Gastrocnemius medialis (tissue), 4 donors: ENCODE measurements around the gene SLC9A4. TPM values are rescaled to one million over a fixed set of nuclear protein-coding genes. Genes with fewer than 3 reads are reported as not detected.

Experiments
- ATAC-seq, 2 donors: fragments of 150-250 bp; one replicate each; pipeline ENCODE4 v1.9.1; 2016
- DNase-seq, 2 donors: peaks; one replicate each; pipeline ENCODE4 v3.0.0-alpha.2; 2019
- H3K27ac ChIP-seq, 4 donors: fragments of 200-600 bp; sonication (generic); 1 replicate in 1 of 4; 2 replicates in 3 of 4; pipeline ENCODE4 v1.5.1; 2016 to 2018; ENCODE audit warnings: mild to moderate bottlenecking in 2 of 4, moderate library complexity in 1 of 4
- H3K27me3 ChIP-seq, 3 donors: fragments of 200-600 bp; sonication (generic) in 2 of 3; 1 replicate in 1 of 3; 2 replicates in 2 of 3; pipeline versions ENCODE4 v1.5.1 to v1.6.0; 2016 to 2019; ENCODE audit warnings: mild to moderate bottlenecking in 1 of 3, moderate library complexity in 1 of 3
- H3K36me3 ChIP-seq, 2 donors: fragments of 200-600 bp; sonication (generic) in 1 of 2; one replicate each; pipeline ENCODE4 v1.5.1; 2017 to 2018
- H3K4me1 ChIP-seq, 2 donors: fragments of 200-600 bp; sonication (generic) in 1 of 2; one replicate each; pipeline ENCODE4 v1.5.1; 2016 to 2017; ENCODE audit warnings: mild to moderate bottlenecking in 2 of 2
- H3K4me3 ChIP-seq, 4 donors: fragments of 200-600 bp; sonication (generic) in 3 of 4; 1 replicate in 1 of 4; 2 replicates in 3 of 4; pipeline ENCODE4 v1.5.1; 2016 to 2019; ENCODE audit warnings: mild to moderate bottlenecking in 2 of 4
- H3K9me3 ChIP-seq, 3 donors: fragments of 200-600 bp; sonication (generic) in 2 of 3; 1 replicate in 1 of 3; 2 replicates in 2 of 3; pipeline ENCODE4 v1.5.1; 2016 to 2019
- CTCF ChIP-seq, 5 experiments: fragments of 450-650 bp in 3 of 5; fragments of 200-600 bp in 2 of 5; sonication (generic) in 2 of 5; IDR thresholded peaks in 4 of 5; conservative IDR thresholded peaks in 1 of 5; 1 replicate in 4 of 5; 2 replicates in 1 of 5; pipeline ENCODE4 v1.5.1; 2016 to 2019; ENCODE audit warnings: antibody characterized with exemption in 5 of 5, mild to moderate bottlenecking in 3 of 5, moderate library complexity in 3 of 5
- POLR2A ChIP-seq, 2 donors: fragments of 450-650 bp; IDR thresholded peaks; one replicate each; pipeline ENCODE4 v1.6.1; 2017; ENCODE audit warnings: antibody characterized with exemption in 2 of 2, mild to moderate bottlenecking in 2 of 2, moderate library complexity in 2 of 2
- in situ Hi-C, 4 donors: fragments of 200-750 bp; cut with MboI; loops; one replicate each; pipeline versions ENCODE4 v1.15.0 to v1.8.0; 2017; ENCODE audit warnings: low sequenced_read_pairs in 4 of 4
- intact Hi-C: fragments of 100-400 bp; cut with DNase I; formaldehyde crosslinking; loops from one replicate; pipeline ENCODE4 v1.15.1; 2023; ENCODE audit warnings: low total_unique reads
- total RNA-seq, 4 donors: library from RNA; depleted of rRNA; stranded (reverse); fragments of >200 nt; gene quantifications; one replicate each; pipeline versions ENCODE4 v1.1.0 to v1.2.3, GENCODE V29; 2016

The SLC9A4 gene
- total RNA-seq, 4 donors from 2014 or later: not detected

DNA sequence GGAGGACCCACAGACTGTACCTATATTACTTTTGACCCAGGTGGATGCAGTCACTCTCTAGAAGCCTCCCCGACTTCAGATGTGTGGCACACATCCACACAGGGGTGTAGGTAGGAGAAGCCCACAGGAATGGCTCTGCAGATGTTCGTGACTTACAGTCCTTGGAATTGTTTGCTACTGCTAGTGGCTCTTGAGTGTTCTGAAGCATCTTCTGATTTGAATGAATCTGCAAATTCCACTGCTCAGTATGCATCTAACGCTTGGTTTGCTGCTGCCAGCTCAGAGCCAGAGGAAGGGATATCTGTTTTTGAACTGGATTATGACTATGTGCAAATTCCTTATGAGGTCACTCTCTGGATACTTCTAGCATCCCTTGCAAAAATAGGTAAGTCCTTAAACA lies 605 bp downstream of the SLC9A4 start:
- Histone ChIP-seq H3K9me3 (no peaks in the 10 kb centered on the region), H3K27ac (no peak overlapping the region), H3K36me3 (no peaks in the 10 kb centered on the region), H3K4me1 (no peaks in the 10 kb centered on the region), H3K27me3 (no peaks in the 10 kb centered on the region), H3K4me3 (no peak overlapping the region)
- in situ Hi-C loops: loop anchor here in 2 of 4 donors (5.0 to 25.0 kb wide), 4 partner anchors 139 to 486 kb away; partner anchors contain the start of genes IL1R2 (in 1 of the 2) and SLC9A2 (in 1 of the 2)
- no peak for TF ChIP-seq CTCF (IDR thresholded peaks at IDR 0.05 in 4 of 5, conservative IDR thresholded peaks at IDR 0.05 in 1 of 5)
- ATAC-seq (no peak), DNase-seq (no peak)
- intact Hi-C loops: loop anchor here (2.0 to 5.0 kb wide), 3 partner anchors 119 to 229 kb away; no protein-coding TSS in a partner anchor

GRCh38 chr2:102474785-102475184 lies 1.8 kb downstream of the SLC9A4 start:
- DNase-seq: no peak
- H3K36me3 ChIP-seq: no peaks in the 10 kb centered on the region
- no peaks in the 10 kb centered on the region for H3K9me3 ChIP-seq
- no peaks in the 10 kb centered on the region for H3K4me1 ChIP-seq
- no peaks in the 10 kb centered on the region for H3K27me3 ChIP-seq
- no peak overlapping the region for H3K4me3 ChIP-seq
- no peak for TF ChIP-seq POLR2A (IDR thresholded peaks at IDR 0.05)
- TF ChIP-seq CTCF (IDR thresholded peaks at IDR 0.05 in 4 of 5, conservative IDR thresholded peaks at IDR 0.05 in 1 of 5): no peak
- no peak overlapping the region for H3K27ac ChIP-seq
- in situ Hi-C loops: loop anchor here in 2 of 4 donors (5.0 to 25.0 kb wide), 4 partner anchors 138 to 487 kb away; partner anchors contain the start of genes IL1R2 (in 1 of the 2) and SLC9A2 (in 1 of the 2)
- no peak for ATAC-seq
- intact Hi-C loops: loop anchor here (5.0 kb wide), 1 partner anchor 228 kb away; no protein-coding TSS in a partner anchor

DNA sequence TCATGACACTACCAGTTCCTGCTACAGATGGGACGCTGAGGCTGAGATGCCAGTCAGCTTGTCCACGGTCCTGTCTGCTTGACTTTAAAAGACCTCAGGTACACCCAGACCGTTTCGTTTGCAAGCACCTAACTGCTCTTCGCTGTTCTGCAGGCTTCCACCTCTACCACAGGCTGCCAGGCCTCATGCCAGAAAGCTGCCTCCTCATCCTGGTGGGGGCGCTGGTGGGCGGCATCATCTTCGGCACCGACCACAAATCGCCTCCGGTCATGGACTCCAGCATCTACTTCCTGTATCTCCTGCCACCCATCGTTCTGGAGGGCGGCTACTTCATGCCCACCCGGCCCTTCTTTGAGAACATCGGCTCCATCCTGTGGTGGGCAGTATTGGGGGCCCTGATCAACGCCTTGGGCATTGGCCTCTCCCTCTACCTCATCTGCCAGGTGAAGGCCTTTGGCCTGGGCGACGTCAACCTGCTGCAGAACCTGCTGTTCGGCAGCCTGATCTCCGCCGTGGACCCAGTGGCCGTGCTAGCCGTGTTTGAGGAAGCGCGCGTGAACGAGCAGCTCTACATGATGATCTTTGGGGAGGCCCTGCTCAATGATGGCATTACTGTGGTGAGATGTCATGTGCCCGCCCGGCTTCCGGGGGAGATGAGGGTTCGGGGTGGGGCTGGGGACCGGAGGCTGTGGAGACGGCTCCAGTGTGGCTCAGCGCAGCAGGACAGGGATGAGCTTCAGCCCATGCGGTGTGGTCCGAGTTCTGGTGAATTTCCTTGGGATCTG lies 5.9 kb downstream of the SLC9A4 start:
- Histone ChIP-seq H3K9me3 (no peaks in the 10 kb centered on the region), H3K27ac (no peak overlapping the region), H3K4me1 (no peaks in the 10 kb centered on the region), H3K27me3 (no peaks in the 10 kb centered on the region), H3K4me3 (no peak overlapping the region), H3K36me3 (no peaks in the 10 kb centered on the region)
- DNase-seq (no peak), ATAC-seq (no peak)
- TF ChIP-seq CTCF (IDR thresholded peaks at IDR 0.05 in 4 of 5, conservative IDR thresholded peaks at IDR 0.05 in 1 of 5): no peak
- no peak for TF ChIP-seq POLR2A (IDR thresholded peaks at IDR 0.05)
- in situ Hi-C loops: loop anchor here in 2 of 4 donors (10.0 kb wide), 2 partner anchors 136 to 226 kb away; partner anchors contain the start of gene SLC9A2 (in 1 of the 2)
- intact Hi-C loops: no loop called here

DNA sequence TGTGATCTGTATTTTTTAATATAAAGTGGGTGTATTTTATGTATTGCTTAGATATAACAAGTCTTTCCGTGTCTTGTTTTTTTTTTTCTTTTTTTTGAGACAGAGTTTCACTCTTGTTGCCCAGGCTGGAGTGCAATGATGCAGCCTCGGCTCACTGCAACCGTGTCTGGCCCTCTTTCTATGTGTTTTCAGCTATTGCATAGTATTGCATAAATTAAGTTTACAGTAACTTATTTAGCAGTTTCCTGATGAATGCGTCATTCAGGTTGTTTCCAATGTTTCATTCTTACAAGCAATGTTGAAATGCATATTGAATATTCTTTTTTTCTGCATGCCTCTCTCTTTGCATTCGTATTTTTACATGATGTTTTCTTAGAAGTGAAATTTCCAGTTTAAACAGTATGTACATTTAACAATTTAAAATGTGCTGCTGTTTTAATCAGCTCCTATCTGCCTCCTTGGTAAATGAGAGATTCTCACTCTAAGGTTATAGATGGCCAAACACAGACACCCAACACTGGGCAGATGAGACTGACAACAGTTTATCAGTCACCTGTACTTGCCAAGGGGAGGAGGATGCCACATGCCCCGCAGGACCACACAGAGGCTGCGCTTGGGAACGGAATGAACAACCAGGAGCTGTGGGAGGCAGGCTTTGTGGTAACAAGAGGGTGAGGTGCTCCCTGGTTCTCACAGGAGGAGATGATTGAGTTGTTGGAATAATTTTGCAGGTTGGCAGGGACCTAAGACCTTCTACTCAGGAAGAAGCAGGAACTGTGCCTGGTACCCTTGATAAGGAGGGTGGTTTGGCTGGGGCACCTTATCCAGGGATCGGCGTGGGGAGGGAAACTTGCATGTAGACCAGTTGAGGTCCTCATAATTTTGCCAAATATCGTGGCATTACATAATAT lies 7.5 kb downstream of the SLC9A4 start:
- in situ Hi-C loops (no loop called here), intact Hi-C loops (no loop called here)
- H3K9me3 ChIP-seq: no peaks in the 10 kb centered on the region
- no peak for DNase-seq
- H3K4me3 ChIP-seq: no peak overlapping the region
- TF ChIP-seq CTCF (IDR thresholded peaks at IDR 0.05 in 4 of 5, conservative IDR thresholded peaks at IDR 0.05 in 1 of 5): no peak
- TF ChIP-seq POLR2A (IDR thresholded peaks at IDR 0.05): no peak
- no peak for ATAC-seq
- H3K4me1 ChIP-seq: peaks cover 5 to 9% of the 10 kb centered on the region in 2 donors
- no peaks in the 10 kb centered on the region for H3K36me3 ChIP-seq
- H3K27me3 ChIP-seq: no peaks in the 10 kb centered on the region
- no peak overlapping the region for H3K27ac ChIP-seq
